ENCODE measurements around the gene PURA.
A peak's percentile ranks its signal among the peaks of the same experiment; 100 is the strongest.

Gene PURA

GRCh38 chr5:140168371-140168770 is 54.5 kb downstream of the PURA start:
- Mint-ChIP-seq H3K27me3 (ENCODE audit: low read depth) (peaks cover 19% of the 10 kb centered on the region), H3K4me1 (ENCODE audit: low read depth) (peaks cover 4% of the 10 kb centered on the region), H3K27ac (no peak overlapping the region)

GRCh38 chr5:140169410-140169809 is 55.5 kb downstream of the PURA start:
- Mint-ChIP-seq H3K27ac (no peak overlapping the region), H3K4me1 (ENCODE audit: low read depth) (peaks cover 8% of the 10 kb centered on the region), H3K9me3 (no peaks in the 10 kb centered on the region), H3K36me3 (ENCODE audit: low read depth) (no peaks in the 10 kb centered on the region), H3K27me3 (ENCODE audit: low read depth) (peaks cover 22% of the 10 kb centered on the region), H3K4me3 (no peak overlapping the region)
- DNase-seq (ENCODE audit: low spot score), result no peak

More at GRCh38 chr5:140168371-140168770, 54.5 kb downstream of the PURA start:
- DNase-seq (ENCODE audit: low spot score), result no peak
- Mint-ChIP-seq H3K4me3 (no peak overlapping the region), H3K36me3 (ENCODE audit: low read depth) (no peaks in the 10 kb centered on the region), H3K9me3 (no peaks in the 10 kb centered on the region)

- no peak for DNase-seq (ENCODE audit: low spot score)
- Mint-ChIP-seq H3K4me1 (ENCODE audit: low read depth) (peaks cover 17% of the 10 kb centered on the region), H3K4me3 (no peak overlapping the region), H3K36me3 (ENCODE audit: low read depth) (no peaks in the 10 kb centered on the region), H3K9me3 (no peaks in the 10 kb centered on the region), H3K27me3 (ENCODE audit: low read depth) (peaks cover 29% of the 10 kb centered on the region), H3K27ac (no peak overlapping the region)
Measured at GRCh38 chr5:140172483-140172882, 58.6 kb downstream of the PURA start.

DNA sequence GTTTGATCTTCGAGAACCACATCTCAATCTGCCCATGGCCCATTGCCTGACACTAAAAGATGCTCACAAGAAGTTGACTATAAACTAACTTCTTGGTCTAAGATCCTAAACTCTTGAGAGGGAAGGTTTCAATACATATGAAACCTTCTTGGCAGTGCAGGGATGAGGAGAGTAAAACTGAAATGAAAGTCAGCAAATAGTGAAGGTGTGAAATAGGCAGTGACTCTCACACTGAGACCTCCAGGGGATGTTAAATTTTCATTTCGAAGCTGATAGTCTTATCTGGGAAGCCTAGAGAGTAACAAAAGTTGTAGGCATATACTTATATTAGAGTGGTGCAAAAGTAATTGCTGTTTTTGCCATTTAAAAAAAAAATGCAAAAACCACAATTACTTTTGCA is 60.1 kb downstream of the PURA start:
- Mint-ChIP-seq H3K9me3 (no peaks in the 10 kb centered on the region), H3K36me3 (ENCODE audit: low read depth) (no peaks in the 10 kb centered on the region), H3K4me3 (peak overlapping the region; percentile 47), H3K4me1 (ENCODE audit: low read depth) (peaks cover 13% of the 10 kb centered on the region), H3K27me3 (ENCODE audit: low read depth) (peaks cover 31% of the 10 kb centered on the region), H3K27ac (no peak overlapping the region)
- no peak for DNase-seq (ENCODE audit: low spot score)

DNA sequence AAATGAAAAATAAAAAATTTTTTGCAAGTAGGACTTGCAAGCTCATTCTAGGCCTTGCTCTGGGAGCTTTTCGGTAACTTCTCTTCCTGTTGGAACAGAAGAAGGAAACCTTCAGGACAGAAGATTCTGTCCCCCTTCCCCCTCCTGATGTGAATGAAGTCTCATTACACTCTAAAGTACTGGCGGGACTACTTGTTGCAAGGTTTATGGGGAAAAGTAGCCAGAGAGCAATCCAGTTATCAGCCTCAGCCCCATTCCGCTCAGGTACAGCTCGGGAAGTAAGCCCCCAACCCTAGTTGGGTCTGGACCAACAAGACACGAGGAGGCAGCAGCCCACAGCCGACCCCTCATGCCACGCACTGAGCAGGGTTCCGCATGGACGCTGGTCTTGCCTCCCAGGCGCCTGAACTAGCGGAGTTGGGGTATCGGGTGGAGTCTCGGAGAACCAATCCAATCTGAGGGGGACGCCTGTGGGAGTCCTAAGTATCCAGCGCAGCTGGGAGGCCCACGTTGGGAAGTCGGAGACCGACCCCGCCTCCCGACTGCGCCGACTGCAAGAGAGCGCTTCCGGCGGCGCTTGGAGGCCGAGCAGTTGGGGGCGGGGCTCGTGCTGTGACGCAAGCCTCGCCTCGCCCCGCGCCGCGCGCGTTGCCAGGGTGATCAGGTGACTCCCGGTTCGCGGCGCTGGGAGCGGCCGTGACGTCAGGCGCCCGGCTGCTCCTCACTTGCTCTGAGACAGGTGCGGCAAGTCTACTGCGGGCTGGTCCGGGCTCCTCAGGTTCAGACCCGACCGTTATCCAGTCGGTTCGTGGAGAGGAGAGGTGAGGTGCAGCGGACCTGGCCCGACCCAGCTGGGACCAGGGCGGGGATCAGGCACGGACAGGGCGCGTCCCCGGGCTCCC is 60.8 kb downstream of the PURA start, which contains the start of gene CYSTM1:
TSS of gene CYSTM1 (plus strand) at position 724 of the 902 bp plus-strand sequence. CDS start 19,278 bp downstream, outside the sequence.
- H3K27ac Mint-ChIP-seq, result peak within 1 kb of the TSS; percentile 88
- no peaks in the 10 kb centered on the region for H3K9me3 Mint-ChIP-seq
- peaks cover 31% of the 10 kb centered on the region for H3K27me3 Mint-ChIP-seq (ENCODE audit: low read depth)
- H3K36me3 Mint-ChIP-seq (ENCODE audit: low read depth), result no peaks in the 10 kb centered on the region
- peaks cover 13% of the 10 kb centered on the region for H3K4me1 Mint-ChIP-seq (ENCODE audit: low read depth)
- H3K4me3 Mint-ChIP-seq, result peak within 1 kb of the TSS; percentile 94
- peak; percentile 95 for DNase-seq (ENCODE audit: low spot score)

Measured in T-helper 2 cell treated with Interferon-gamma antibody and Interleukin-4, amounts not matched to agents 5 μg/mL and 100 μg/mL, for 36 hours (primary cell).